AG04449 (cell line): ENCODE results near the gene GSTM4.
"Not testable (repeated sequence)": the region's sequence is repeated elsewhere in the genome, so short reads cannot be mapped to it uniquely, and the experiment has no call there.

ENCODE experiments used
- CTCF ChIA-PET: fragments of 350-600 bp; formaldehyde crosslinking; extraction: SDS; loops from one replicate; lab custom pipeline; 2021; ENCODE audit warnings: antibody characterized with exemption; lab: Yijun Ruan, JAX
- POLR2A ChIA-PET: fragments of 400-600, 350-600 bp; formaldehyde crosslinking; extraction: SDS; loops from one replicate; lab custom pipeline; 2020; ENCODE audit warnings: antibody characterized with exemption, inconsistent platforms; lab: Yijun Ruan, JAX
- DNase-seq: peaks from one replicate; pipeline ENCODE4 v3.0.0-alpha.2; 2010; ENCODE audit warnings: low read depth, low spot score
- H3K4me3 ChIP-seq: 2 replicates; pipeline ENCODE4 v1.5.1; 2011; ENCODE audit warnings: low read depth, mild to moderate bottlenecking, control low read depth, low read length
- TF ChIP-seq, protein P1 (sequence below): IDR thresholded peaks from one replicate; pipeline ENCODE4 v1.5.1; 2011; ENCODE audit warnings: mild to moderate bottlenecking, moderate library complexity, low read length, control low read depth, inconsistent platforms; ENCODE audit not compliant: insufficient read depth; ENCODE audit errors: missing control alignments

The GSTM4 gene

DNA sequence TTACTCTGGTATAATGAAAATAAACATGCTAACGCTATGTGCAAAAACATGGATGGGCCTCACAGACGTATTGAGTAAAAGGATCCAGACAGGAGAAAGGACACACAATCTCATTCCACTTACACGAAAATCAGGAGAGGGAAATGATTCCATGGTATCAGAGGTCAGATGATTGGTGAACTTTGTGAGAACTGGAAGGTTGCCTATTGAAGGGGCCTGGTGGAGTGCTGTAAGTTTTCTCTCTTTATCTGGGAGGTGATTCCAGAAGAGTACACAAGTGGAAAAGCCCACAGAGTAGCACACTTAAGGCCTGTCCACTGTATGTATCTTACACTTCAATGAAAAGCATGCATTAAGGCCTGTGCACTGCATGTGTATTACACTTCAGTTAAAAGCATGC, 21.6 kb downstream of the GSTM4 start:
- H3K4me3 ChIP-seq, result no peak overlapping the region
- DNase-seq, result no peak
- CTCF ChIA-PET, result interaction anchor here (1.1 kb wide), 1 partner anchor 37 kb away, joined by 3 read pairs; no protein-coding TSS in a partner anchor
- POLR2A ChIA-PET, result no interaction called here
- TF ChIP-seq, protein P1, sequence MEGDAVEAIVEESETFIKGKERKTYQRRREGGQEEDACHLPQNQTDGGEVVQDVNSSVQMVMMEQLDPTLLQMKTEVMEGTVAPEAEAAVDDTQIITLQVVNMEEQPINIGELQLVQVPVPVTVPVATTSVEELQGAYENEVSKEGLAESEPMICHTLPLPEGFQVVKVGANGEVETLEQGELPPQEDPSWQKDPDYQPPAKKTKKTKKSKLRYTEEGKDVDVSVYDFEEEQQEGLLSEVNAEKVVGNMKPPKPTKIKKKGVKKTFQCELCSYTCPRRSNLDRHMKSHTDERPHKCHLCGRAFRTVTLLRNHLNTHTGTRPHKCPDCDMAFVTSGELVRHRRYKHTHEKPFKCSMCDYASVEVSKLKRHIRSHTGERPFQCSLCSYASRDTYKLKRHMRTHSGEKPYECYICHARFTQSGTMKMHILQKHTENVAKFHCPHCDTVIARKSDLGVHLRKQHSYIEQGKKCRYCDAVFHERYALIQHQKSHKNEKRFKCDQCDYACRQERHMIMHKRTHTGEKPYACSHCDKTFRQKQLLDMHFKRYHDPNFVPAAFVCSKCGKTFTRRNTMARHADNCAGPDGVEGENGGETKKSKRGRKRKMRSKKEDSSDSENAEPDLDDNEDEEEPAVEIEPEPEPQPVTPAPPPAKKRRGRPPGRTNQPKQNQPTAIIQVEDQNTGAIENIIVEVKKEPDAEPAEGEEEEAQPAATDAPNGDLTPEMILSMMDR, result no peak

DNA sequence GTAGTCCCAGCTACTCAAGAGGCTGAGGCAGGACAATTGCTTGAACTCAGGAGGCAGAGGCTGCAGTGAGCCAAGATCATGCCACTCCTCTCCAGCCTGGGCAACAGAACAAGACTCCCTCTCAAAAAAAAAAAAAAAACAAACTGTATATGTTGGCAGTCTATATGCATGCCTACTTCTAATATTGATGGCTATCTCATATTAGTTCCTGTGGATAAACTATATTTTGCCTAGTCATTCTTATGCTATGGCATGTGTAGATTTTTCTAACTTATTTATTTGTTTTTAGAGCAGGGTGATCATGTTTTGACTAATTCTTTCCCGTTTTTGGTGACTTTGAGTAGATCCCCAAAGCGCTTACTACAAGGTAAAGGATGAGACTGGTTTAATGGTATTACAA, 22.7 kb downstream of the GSTM4 start:
- CTCF ChIA-PET, result not testable (repeated sequence)

DNA sequence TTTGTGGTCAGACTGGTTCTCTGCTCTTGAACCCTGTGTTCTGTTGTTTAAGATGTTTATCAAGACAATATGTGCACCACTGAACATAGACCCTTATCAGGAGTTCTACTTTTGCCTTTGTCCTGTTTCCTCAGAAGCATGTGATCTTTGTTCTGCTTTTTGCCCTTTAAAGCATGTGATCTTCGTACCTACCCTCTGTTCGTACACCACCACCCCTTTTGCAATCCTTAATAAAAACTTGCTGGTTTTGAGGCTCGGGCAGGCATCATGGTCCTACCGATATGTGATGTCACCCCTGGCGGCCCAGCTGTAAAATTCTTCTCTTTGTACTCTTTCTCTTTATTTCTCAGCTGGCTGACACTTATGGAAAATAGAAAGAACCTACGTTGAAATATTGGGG, 28.9 kb downstream of the GSTM4 start:
- H3K4me3 ChIP-seq, DNase-seq, CTCF ChIA-PET, POLR2A ChIA-PET: not testable (repeated sequence)

More for the DNA sequence above, 22.7 kb downstream of the GSTM4 start:
- H3K4me3 ChIP-seq, POLR2A ChIA-PET, DNase-seq: not testable (repeated sequence)

- CTCF ChIA-PET, DNase-seq, H3K4me3 ChIP-seq, POLR2A ChIA-PET: not testable (repeated sequence)
Measured at GRCh38 chr1:109685399-109685798, 29.5 kb downstream of the GSTM4 start.

GRCh38 chr1:109685890-109686289, 30.0 kb downstream of the GSTM4 start:
- POLR2A ChIA-PET, H3K4me3 ChIP-seq, DNase-seq, CTCF ChIA-PET: not testable (repeated sequence)

- POLR2A ChIA-PET, DNase-seq, H3K4me3 ChIP-seq, CTCF ChIA-PET: not testable (repeated sequence)
Measured at GRCh38 chr1:109687109-109687508, 31.2 kb downstream of the GSTM4 start.

- ChIA-PET POLR2A (no interaction called here), CTCF (no interaction called here)
- no peak for DNase-seq
- no peak within 1 kb of the TSS for H3K4me3 ChIP-seq
- TF ChIP-seq, protein P1, result no peak
Measured at GRCh38 chr1:109687641-109688499, 32.0 kb downstream of the GSTM4 start, which contains the start of gene GSTM1. TSS of gene GSTM1 (plus strand) at chr1:109687817. CDS start at chr1:109687874, 57 bp downstream.

DNA sequence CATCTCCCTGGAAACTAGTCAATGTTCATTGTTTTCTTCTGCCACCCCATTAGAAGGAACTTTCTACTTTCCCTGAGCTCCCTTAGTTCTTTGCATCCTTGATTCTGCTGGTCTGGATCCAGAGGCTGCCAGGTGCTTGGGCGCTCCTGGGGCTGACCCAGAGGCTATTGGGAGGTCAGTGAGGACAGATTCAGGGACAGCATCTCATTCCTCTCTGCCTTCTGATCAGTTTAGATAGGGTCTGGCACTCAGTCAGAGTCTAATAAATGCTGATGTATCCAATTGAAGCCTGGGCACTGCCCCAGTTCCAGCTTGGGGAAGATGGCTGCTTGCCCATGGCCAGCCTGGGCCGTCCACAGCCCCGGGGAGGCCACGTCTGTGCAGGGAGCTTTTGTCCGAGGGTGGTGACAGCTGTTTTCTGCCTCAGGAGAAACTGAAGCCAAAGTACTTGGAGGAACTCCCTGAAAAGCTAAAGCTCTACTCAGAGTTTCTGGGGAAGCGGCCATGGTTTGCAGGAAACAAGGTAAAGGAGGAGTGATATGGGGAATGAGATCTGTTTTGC, 34.0 kb downstream of the GSTM4 start:
- TF ChIP-seq, protein P1, result no peak
- no peak overlapping the region for H3K4me3 ChIP-seq
- ChIA-PET POLR2A (no interaction called here), CTCF (no interaction called here)
- DNase-seq, result no peak

- no peak for DNase-seq
- H3K4me3 ChIP-seq, result no peak overlapping the region
- CTCF ChIA-PET, result no interaction called here
- POLR2A ChIA-PET, result no interaction called here
- TF ChIP-seq, protein P1, result no peak
Measured at GRCh38 chr1:109691759-109692158, 35.9 kb downstream of the GSTM4 start.

DNA sequence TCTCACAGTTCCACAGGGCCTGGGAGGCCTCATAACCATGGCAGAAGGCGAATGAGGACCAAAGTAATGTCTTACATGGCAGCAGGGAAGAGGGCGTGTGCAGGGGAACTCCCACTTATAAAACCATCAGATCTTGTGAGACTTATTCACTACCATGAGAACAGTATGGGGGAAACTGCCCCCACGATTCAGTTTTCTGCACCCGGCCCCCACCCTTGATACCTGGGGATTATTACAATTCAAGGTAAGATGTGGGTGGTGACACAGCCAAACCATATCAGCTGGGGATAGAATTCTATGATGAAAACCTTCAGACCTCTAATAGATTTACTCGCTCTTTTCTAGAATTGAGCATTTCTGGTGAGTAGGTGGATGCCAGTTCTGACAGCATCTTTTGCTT, 38.5 kb downstream of the GSTM4 start:
- POLR2A ChIA-PET, DNase-seq, H3K4me3 ChIP-seq, CTCF ChIA-PET: not testable (repeated sequence)

- H3K4me3 ChIP-seq, POLR2A ChIA-PET, DNase-seq, CTCF ChIA-PET: not testable (repeated sequence)
Measured at GRCh38 chr1:109695138-109695537, 39.2 kb downstream of the GSTM4 start.
